GM23338 (cell line): ENCODE data around the gene ADAMTS10. TPM values are rescaled to one million over a fixed set of nuclear protein-coding genes. Genes with fewer than 3 reads are reported as not detected.
"Not testable (repeated sequence)": the region's sequence is repeated elsewhere in the genome, so short reads cannot be mapped to it uniquely, and the experiment has no call there.

ENCODE experiments used
- ATAC-seq: fragments of 200-7000 bp; cut with Tn5 transposase; 3 replicates; pipeline ENCODE4 v1.9.1; 2020
- DNase-seq: peaks from one replicate; pipeline ENCODE4 v3.0.0-alpha.2; 2015; ENCODE audit warnings: low spot score
- H2AFZ ChIP-seq: fragments of 200-600 bp; sonication (generic); 2 replicates; pipeline ENCODE4 v1.8.0; 2016; ENCODE audit warnings: antibody characterized with exemption, mild to moderate bottlenecking, moderate library complexity
- H3F3A ChIP-seq: fragments of 200-600 bp; sonication (generic); replicated peaks from 2 replicates; pipeline ENCODE4 v1.8.0; 2017; ENCODE audit warnings: antibody characterized with exemption, mixed run types, low read depth
- H3K27ac ChIP-seq: fragments of 200-600 bp; sonication (generic); 2 replicates; pipeline ENCODE4 v1.6.1; 2016; ENCODE audit warnings: low read depth
- H3K27me3 ChIP-seq: fragments of 200-600 bp; sonication (generic); 2 replicates; pipeline ENCODE4 v1.8.0; 2016; ENCODE audit warnings: mild to moderate bottlenecking, mixed run types, moderate library complexity; ENCODE audit not compliant: insufficient read depth
- H3K36me3 ChIP-seq: fragments of 200-600 bp; sonication (generic); 2 replicates; pipeline ENCODE4 v1.8.0; 2016; ENCODE audit warnings: mild to moderate bottlenecking; ENCODE audit not compliant: insufficient read depth
- H3K4me1 ChIP-seq: fragments of 200-600 bp; sonication (generic); 2 replicates; pipeline ENCODE4 v1.8.0; 2016; ENCODE audit warnings: mild to moderate bottlenecking, moderate library complexity; ENCODE audit not compliant: insufficient read depth
- H3K4me2 ChIP-seq: fragments of 200-600 bp; sonication (generic); 2 replicates; pipeline ENCODE4 v1.7.1; 2017; ENCODE audit warnings: mixed run types
- H3K4me3 ChIP-seq: fragments of 200-600 bp; sonication (generic); 2 replicates; pipeline ENCODE4 v1.6.1; 2016; ENCODE audit warnings: mixed run types
- H3K79me2 ChIP-seq: fragments of 200-600 bp; sonication (generic); replicated peaks from 2 replicates; pipeline ENCODE4 v1.8.0; 2017; ENCODE audit warnings: mild to moderate bottlenecking; ENCODE audit not compliant: insufficient read depth
- H3K9me2 ChIP-seq: fragments of 200-600 bp; sonication (generic); 2 replicates; pipeline ENCODE4 v1.8.0; 2017; ENCODE audit not compliant: insufficient read depth
- H4K20me1 ChIP-seq: fragments of 200-600 bp; sonication (generic); replicated peaks from 2 replicates; pipeline ENCODE4 v1.8.0; 2017; ENCODE audit warnings: mild to moderate bottlenecking; ENCODE audit not compliant: insufficient read depth
- H3K27ac Mint-ChIP-seq: 2 replicates; pipeline ENCODE4 v1.8.0; 2020; ENCODE audit warnings: inconsistent platforms, mild to moderate bottlenecking, moderate library complexity, mixed read lengths
- H3K27me3 Mint-ChIP-seq: 3 replicates; pipeline ENCODE4 v1.8.0; 2022; ENCODE audit warnings: low read depth, mild to moderate bottlenecking, moderate library complexity, mixed read lengths, inconsistent platforms; ENCODE audit not compliant: insufficient read depth, poor library complexity
- H3K36me3 Mint-ChIP-seq: 3 replicates; pipeline ENCODE4 v1.8.0; 2021; ENCODE audit warnings: low read depth, mild to moderate bottlenecking, inconsistent platforms, moderate library complexity, mixed read lengths
- H3K4me1 Mint-ChIP-seq: 3 replicates; pipeline ENCODE4 v1.8.0; 2020; ENCODE audit warnings: mild to moderate bottlenecking, inconsistent platforms, mixed read lengths
- H3K4me3 Mint-ChIP-seq: 3 replicates; pipeline ENCODE4 v1.8.0; 2021; ENCODE audit warnings: moderate library complexity, mild to moderate bottlenecking, inconsistent platforms, mixed read lengths
- H3K9me3 Mint-ChIP-seq: 3 replicates; pipeline ENCODE4 v1.8.0; 2020; ENCODE audit warnings: moderate library complexity, mild to moderate bottlenecking, inconsistent platforms, mixed read lengths
- CREB1 ChIP-seq: fragments of 250-450 bp; sonication (Bioruptor Pico); IDR thresholded peaks from 2 replicates; pipeline ENCODE4 v1.5.0; 2020; ENCODE audit warnings: low read depth, mild to moderate bottlenecking, moderate library complexity
- CTCF ChIP-seq, 2 experiments: fragments of 200-600 bp in 1 of 2; sonication (generic) in 1 of 2; conservative IDR thresholded peaks; 2 replicates each; pipeline versions ENCODE4 v1.5.1 to v1.6.1; 2016 to 2017; ENCODE audit warnings: antibody characterized with exemption in 2 of 2, low read depth in 2 of 2, mild to moderate bottlenecking in 2 of 2, moderate library complexity in 1 of 2
- EZH2 ChIP-seq: fragments of 200-600 bp; sonication (generic); IDR thresholded peaks from one replicate; pipeline ENCODE4 v1.8.0; 2017; ENCODE audit warnings: antibody characterized with exemption, mild to moderate bottlenecking, low read depth; ENCODE audit not compliant: unreplicated experiment
- EZH2phosphoT487 ChIP-seq: fragments of 200-600 bp; sonication (generic); IDR thresholded peaks from one replicate; pipeline ENCODE4 v1.8.1; 2018; ENCODE audit warnings: antibody characterized with exemption; ENCODE audit not compliant: unreplicated experiment
- NANOG ChIP-seq: IDR thresholded peaks from 2 replicates; pipeline ENCODE4 v1.6.1; 2016; ENCODE audit warnings: antibody characterized with exemption, borderline replicate concordance
- POLR2AphosphoS5 ChIP-seq: IDR thresholded peaks from 2 replicates; pipeline ENCODE4 v1.6.1; 2016; ENCODE audit warnings: antibody characterized with exemption, low read depth
- STAT1 ChIP-seq: IDR thresholded peaks from one replicate; pipeline ENCODE4 v1.6.1; 2016; ENCODE audit warnings: antibody characterized with exemption; ENCODE audit not compliant: unreplicated experiment
- ZNF331 ChIP-seq: fragments of 250-450 bp; sonication (Bioruptor Pico); IDR thresholded peaks from 2 replicates; pipeline ENCODE4 v1.5.0; 2020; ENCODE audit warnings: low read depth, mild to moderate bottlenecking, moderate library complexity
- polyA plus RNA-seq: library from polyadenylated mRNA; unstranded; fragments of >200 nt; fragmentation: Nextera tagmentation; extraction: Ambion mirVana; gene quantifications from 2 replicates; pipeline ENCODE4 v1.2.1, GENCODE V29; 2016
- total RNA-seq: library from RNA; depleted of rRNA; stranded (reverse); fragments of >200 nt; shearing (Covaris generic); gene quantifications from 2 replicates; pipeline ENCODE4 v1.2.3, GENCODE V29; 2014
- TF ChIP-seq, protein P1 (sequence below): IDR thresholded peaks from one replicate; pipeline ENCODE4 v1.6.1; 2018; ENCODE audit warnings: antibody characterized with exemption; ENCODE audit not compliant: unreplicated experiment
- TF ChIP-seq, protein P2 (sequence below): IDR thresholded peaks from 2 replicates; pipeline ENCODE4 v1.6.1; 2016; ENCODE audit warnings: antibody characterized with exemption

Gene ADAMTS10
- total and polyA plus RNA-seq, 2 experiments from 2014 or later = 5.0 to 25.9 TPM

DNA sequence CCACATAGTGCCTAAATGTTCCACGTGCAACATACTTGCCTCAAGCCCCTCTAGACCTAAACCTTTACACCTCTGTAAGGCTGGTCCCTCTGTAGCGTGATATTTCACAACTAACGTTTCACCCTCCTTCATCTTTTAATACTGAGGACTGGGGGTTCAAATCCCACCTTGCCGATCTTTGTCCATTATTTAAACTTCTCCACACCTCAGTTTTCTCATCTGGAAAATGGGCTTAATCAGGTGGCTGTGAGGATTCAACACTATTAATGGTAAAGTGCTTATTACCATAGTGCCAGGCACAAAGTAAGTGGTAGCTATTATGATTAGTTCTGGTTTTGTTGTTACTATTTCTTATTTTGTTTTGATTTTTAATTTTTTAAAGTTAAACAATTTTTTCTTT lies 7.5 kb upstream of the ADAMTS10 start (continued):
- no peak for TF ChIP-seq EZH2
- TF ChIP-seq STAT1 = no peak
- TF ChIP-seq NANOG = no peak
- no peak for TF ChIP-seq EZH2phosphoT487
- TF ChIP-seq CREB1 = no peak
- no peak for TF ChIP-seq ZNF331
- TF ChIP-seq, protein P1, sequence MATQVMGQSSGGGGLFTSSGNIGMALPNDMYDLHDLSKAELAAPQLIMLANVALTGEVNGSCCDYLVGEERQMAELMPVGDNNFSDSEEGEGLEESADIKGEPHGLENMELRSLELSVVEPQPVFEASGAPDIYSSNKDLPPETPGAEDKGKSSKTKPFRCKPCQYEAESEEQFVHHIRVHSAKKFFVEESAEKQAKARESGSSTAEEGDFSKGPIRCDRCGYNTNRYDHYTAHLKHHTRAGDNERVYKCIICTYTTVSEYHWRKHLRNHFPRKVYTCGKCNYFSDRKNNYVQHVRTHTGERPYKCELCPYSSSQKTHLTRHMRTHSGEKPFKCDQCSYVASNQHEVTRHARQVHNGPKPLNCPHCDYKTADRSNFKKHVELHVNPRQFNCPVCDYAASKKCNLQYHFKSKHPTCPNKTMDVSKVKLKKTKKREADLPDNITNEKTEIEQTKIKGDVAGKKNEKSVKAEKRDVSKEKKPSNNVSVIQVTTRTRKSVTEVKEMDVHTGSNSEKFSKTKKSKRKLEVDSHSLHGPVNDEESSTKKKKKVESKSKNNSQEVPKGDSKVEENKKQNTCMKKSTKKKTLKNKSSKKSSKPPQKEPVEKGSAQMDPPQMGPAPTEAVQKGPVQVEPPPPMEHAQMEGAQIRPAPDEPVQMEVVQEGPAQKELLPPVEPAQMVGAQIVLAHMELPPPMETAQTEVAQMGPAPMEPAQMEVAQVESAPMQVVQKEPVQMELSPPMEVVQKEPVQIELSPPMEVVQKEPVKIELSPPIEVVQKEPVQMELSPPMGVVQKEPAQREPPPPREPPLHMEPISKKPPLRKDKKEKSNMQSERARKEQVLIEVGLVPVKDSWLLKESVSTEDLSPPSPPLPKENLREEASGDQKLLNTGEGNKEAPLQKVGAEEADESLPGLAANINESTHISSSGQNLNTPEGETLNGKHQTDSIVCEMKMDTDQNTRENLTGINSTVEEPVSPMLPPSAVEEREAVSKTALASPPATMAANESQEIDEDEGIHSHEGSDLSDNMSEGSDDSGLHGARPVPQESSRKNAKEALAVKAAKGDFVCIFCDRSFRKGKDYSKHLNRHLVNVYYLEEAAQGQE = no peak
- no peak for TF ChIP-seq CTCF (conservative IDR thresholded peaks at IDR 0.05; ENCODE audit: low read depth in 2 of 2)

DNA sequence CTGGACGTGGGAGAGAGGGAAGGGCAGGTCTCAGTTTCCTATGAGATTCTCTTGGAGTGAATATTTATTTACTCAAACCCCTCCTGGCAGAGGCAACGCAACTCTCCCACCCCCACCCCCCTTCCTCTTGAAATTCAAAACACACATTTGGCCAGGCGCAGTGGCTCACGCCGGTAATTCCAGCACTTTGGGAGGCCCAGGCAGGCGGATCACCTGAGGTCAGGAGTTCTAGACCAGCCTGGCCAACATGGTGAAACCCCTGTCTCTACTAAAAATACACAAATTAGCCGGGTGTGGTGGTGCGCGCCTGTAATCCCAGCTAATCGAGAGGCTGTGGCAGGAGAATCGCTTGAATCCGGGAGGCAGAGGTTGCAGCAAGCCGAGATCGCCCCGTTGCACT lies 6.8 kb upstream of the ADAMTS10 start:
- not testable (repeated sequence) for H3K36me3 Mint-ChIP-seq, H4K20me1 ChIP-seq, H3K79me2 ChIP-seq, H3K9me2 ChIP-seq, H3K4me1 ChIP-seq, H3K4me3 Mint-ChIP-seq, H3K27ac Mint-ChIP-seq, DNase-seq, H3K4me1 Mint-ChIP-seq, H3K27ac ChIP-seq, ATAC-seq, H3K4me2 ChIP-seq, H3F3A ChIP-seq, H3K9me3 Mint-ChIP-seq, H3K27me3 ChIP-seq, H3K4me3 ChIP-seq, H3K36me3 ChIP-seq
- H2AFZ ChIP-seq = 0 out of 2 replicates have a peak overlapping the region, but pooled peaks have one; percentile 78
- H3K27me3 Mint-ChIP-seq = peaks cover 20% of the 10 kb centered on the region

- H3K27me3 Mint-ChIP-seq = peaks cover 24% of the 10 kb centered on the region
- peaks cover 2% of the 10 kb centered on the region; the same call in 1 of the 3 replicates for H3K9me3 Mint-ChIP-seq
- H3K27ac Mint-ChIP-seq = no peak overlapping the region
- no peak overlapping the region for H3K4me2 ChIP-seq
- peaks cover 7% of the 10 kb centered on the region; the same call in 2 of the 3 replicates for H3K4me1 Mint-ChIP-seq
- H3K4me1 ChIP-seq = peaks cover 5% of the 10 kb centered on the region; the same call in 1 of the 2 replicates
- no peak overlapping the region for H3K27ac ChIP-seq
- H3F3A ChIP-seq = peaks cover 1% of the 10 kb centered on the region
- no peaks in the 10 kb centered on the region for H3K36me3 Mint-ChIP-seq
- no peaks in the 10 kb centered on the region for H3K9me2 ChIP-seq
- no peaks in the 10 kb centered on the region for H4K20me1 ChIP-seq
- no peaks in the 10 kb centered on the region for H3K27me3 ChIP-seq
- no peak for TF ChIP-seq POLR2AphosphoS5
- TF ChIP-seq, protein P2, sequence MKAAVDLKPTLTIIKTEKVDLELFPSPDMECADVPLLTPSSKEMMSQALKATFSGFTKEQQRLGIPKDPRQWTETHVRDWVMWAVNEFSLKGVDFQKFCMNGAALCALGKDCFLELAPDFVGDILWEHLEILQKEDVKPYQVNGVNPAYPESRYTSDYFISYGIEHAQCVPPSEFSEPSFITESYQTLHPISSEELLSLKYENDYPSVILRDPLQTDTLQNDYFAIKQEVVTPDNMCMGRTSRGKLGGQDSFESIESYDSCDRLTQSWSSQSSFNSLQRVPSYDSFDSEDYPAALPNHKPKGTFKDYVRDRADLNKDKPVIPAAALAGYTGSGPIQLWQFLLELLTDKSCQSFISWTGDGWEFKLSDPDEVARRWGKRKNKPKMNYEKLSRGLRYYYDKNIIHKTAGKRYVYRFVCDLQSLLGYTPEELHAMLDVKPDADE = no peak
- no peak for TF ChIP-seq NANOG
- no peak for TF ChIP-seq CREB1
- no peak for TF ChIP-seq STAT1
- ATAC-seq = no peak
- no peaks in the 10 kb centered on the region for H3K79me2 ChIP-seq
- H3K4me3 Mint-ChIP-seq = no peak overlapping the region
- no peaks in the 10 kb centered on the region for H3K36me3 ChIP-seq
- no peak for DNase-seq
- no peak overlapping the region for H3K4me3 ChIP-seq
- 0 out of 2 replicates have a peak overlapping the region, but pooled peaks have one; percentile 78 for H2AFZ ChIP-seq
Observed at GRCh38 chr19:8616861-8617260, 6.3 kb upstream of the ADAMTS10 start.
